ENCODE measurements around the gene TFDP3. TPM values are rescaled to one million over a fixed set of nuclear protein-coding genes. Genes with fewer than 3 reads are reported as not detected.

TFDP3 gene
- total and polyA plus RNA-seq, 10 of the 15 experiments (the other 5 are each of a cell fraction or from before 2014, with no cell fraction given) = 0.14 TPM; not detected in 9

DNA sequence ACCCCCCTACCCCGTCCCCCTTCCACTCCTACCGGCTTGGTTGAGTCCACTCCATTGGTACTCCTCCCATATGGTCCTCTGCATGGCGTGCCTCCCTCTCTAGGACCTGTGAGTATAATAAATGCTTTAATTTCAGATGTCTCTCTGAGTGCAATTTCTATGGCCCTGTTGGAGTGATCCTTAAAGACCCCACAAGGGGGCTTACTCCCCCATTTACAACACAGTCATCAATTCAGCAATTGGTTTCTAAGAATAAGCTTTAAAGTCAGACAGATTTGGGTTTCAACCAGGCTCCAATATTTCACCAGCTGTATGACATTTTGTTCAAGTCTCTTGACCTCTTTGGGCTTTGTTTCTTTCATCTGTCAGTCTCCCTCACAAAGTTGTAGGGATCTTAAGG is 38.7 kb downstream of the TFDP3 start (continued):
- TF ChIP-seq POLR2AphosphoS5 (IDR thresholded peaks at IDR 0.05; ENCODE audit: low read length) (no peak), WRNIP1 (IDR thresholded peaks at IDR 0.05; ENCODE audit: borderline replicate concordance, low read depth, low read length) (no peak), TCF7 (IDR thresholded peaks at IDR 0.05; ENCODE audit: borderline replicate concordance) (no peak), JUND (IDR thresholded peaks at IDR 0.05; ENCODE audit: low read depth, low read length) (no peak), FOXM1 (IDR thresholded peaks at IDR 0.05; ENCODE audit: low read depth, low read length) (no peak), SUZ12 (IDR thresholded peaks at IDR 0.05; ENCODE audit: unreplicated experiment) (no peak), KDM1A (IDR thresholded peaks at IDR 0.05; ENCODE audit: borderline replicate concordance) (no peak)

GRCh38 chrX:133177202-133177601 is 41.0 kb downstream of the TFDP3 start:
- no peaks in the 10 kb centered on the region for H4K20me1 ChIP-seq (ENCODE audit: control insufficient read depth, insufficient read depth)
- no peak overlapping the region for H2AFZ ChIP-seq (ENCODE audit: control insufficient read depth, low read depth, low read length)
- in situ Hi-C loops (cut with MboI) = no loop called here
- CTCF ChIA-PET = no interaction called here
- no peaks in the 10 kb centered on the region for H3K27me3 ChIP-seq (replicated peaks in 1 of 2; ENCODE audit: control insufficient read depth in 2 of 2, insufficient read depth in 2 of 2, low read length in 1 of 2)
- BruUV-seq (replicated peaks) = no TSS peak
- SMC1A ChIA-PET (ENCODE audit: uncharacterized antibody, unreplicated experiment) = no interaction called here
- H3K9me3 ChIP-seq (replicated peaks; ENCODE audit: control insufficient read depth, insufficient read depth, low read length) = no peaks in the 10 kb centered on the region
- no peak for ATAC-seq
- no peaks in the 10 kb centered on the region for H3K36me3 ChIP-seq (ENCODE audit: control insufficient read depth in 2 of 2, insufficient read depth in 2 of 2, low read length in 1 of 2)
- no peak overlapping the region for H3K4me2 ChIP-seq (ENCODE audit: control insufficient read depth, insufficient read depth)
- H3K4me1 ChIP-seq (ENCODE audit: control insufficient read depth, insufficient read depth, low read length) = no peaks in the 10 kb centered on the region
- H3K79me2 ChIP-seq (ENCODE audit: control insufficient read depth, insufficient read depth, low read length) = no peaks in the 10 kb centered on the region
- FAIRE-seq = no peak
- no peak overlapping the region for H3K4me3 ChIP-seq
- intact Hi-C loops (cut with micrococcal nuclease; ENCODE audit: unreplicated experiment) = loop anchor here (10.0 kb wide), 1 partner anchor 172 kb away; no protein-coding TSS in a partner anchor
- no peak overlapping the region for H3K9ac ChIP-seq (ENCODE audit: control insufficient read depth, insufficient read depth, low read length)
- RAD21 ChIA-PET (ENCODE audit: unreplicated experiment) = no interaction called here
- POLR2A ChIA-PET = no interaction called here
- no peak for DNase-seq (ENCODE audit: low read depth, low spot score)
- 0% methylated on average over 2 of the region's 2 CpGs for WGBS (ENCODE audit: insufficient coverage, insufficient replicate concordance, low lambda C conversion rate, missing lambda C conversion rate)
- H3K27ac ChIP-seq (ENCODE audit: control insufficient read depth, insufficient read depth) = no peak overlapping the region
- TF ChIP-seq ESRRA (IDR thresholded peaks at IDR 0.05; ENCODE audit: low read length) = no peak
- no peak for TF ChIP-seq ATF7 (IDR thresholded peaks at IDR 0.05; ENCODE audit: low read depth)
- TF ChIP-seq ZBTB4 (CRISPR knock-in tag; IDR thresholded peaks at IDR 0.05) = no peak
- no peak for TF ChIP-seq MXI1 (IDR thresholded peaks at IDR 0.05; ENCODE audit: low read depth, low read length)
- TF ChIP-seq, protein P1, sequence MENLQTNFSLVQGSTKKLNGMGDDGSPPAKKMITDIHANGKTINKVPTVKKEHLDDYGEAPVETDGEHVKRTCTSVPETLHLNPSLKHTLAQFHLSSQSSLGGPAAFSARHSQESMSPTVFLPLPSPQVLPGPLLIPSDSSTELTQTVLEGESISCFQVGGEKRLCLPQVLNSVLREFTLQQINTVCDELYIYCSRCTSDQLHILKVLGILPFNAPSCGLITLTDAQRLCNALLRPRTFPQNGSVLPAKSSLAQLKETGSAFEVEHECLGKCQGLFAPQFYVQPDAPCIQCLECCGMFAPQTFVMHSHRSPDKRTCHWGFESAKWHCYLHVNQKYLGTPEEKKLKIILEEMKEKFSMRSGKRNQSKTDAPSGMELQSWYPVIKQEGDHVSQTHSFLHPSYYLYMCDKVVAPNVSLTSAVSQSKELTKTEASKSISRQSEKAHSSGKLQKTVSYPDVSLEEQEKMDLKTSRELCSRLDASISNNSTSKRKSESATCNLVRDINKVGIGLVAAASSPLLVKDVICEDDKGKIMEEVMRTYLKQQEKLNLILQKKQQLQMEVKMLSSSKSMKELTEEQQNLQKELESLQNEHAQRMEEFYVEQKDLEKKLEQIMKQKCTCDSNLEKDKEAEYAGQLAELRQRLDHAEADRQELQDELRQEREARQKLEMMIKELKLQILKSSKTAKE (IDR thresholded peaks at IDR 0.05; ENCODE audit: low read depth, poor library complexity, severe bottlenecking) = no peak
- TF ChIP-seq, protein P2, sequence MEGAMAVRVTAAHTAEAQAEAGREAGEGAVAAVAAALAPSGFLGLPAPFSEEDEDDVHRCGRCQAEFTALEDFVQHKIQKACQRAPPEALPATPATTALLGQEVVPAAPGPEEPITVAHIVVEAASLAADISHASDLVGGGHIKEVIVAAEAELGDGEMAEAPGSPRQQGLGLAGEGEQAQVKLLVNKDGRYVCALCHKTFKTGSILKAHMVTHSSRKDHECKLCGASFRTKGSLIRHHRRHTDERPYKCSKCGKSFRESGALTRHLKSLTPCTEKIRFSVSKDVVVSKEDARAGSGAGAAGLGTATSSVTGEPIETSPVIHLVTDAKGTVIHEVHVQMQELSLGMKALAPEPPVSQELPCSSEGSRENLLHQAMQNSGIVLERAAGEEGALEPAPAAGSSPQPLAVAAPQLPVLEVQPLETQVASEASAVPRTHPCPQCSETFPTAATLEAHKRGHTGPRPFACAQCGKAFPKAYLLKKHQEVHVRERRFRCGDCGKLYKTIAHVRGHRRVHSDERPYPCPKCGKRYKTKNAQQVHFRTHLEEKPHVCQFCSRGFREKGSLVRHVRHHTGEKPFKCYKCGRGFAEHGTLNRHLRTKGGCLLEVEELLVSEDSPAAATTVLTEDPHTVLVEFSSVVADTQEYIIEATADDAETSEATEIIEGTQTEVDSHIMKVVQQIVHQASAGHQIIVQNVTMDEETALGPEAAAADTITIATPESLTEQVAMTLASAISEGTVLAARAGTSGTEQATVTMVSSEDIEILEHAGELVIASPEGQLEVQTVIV (IDR thresholded peaks at IDR 0.05; ENCODE audit: borderline replicate concordance, partially characterized antibody) = no peak
- no peak for TF ChIP-seq FOXM1 (IDR thresholded peaks at IDR 0.05; ENCODE audit: low read depth, low read length)
- no peak for TF ChIP-seq YBX1 (IDR thresholded peaks at IDR 0.05)
- no peak for TF ChIP-seq CHD4 (IDR thresholded peaks at IDR 0.05)
- TF ChIP-seq MAX (IDR thresholded peaks at IDR 0.05; ENCODE audit: low read depth, low read length) = no peak
- no peak for TF ChIP-seq CHD2 (IDR thresholded peaks at IDR 0.05; ENCODE audit: borderline replicate concordance, low read depth, low read length)
